Activated CD4-positive, CD25-positive, alpha-beta regulatory T cell treated with anti-CD3 and anti-CD28 coated beads, Interleukin-2, amount 50 U/mL, for 16 hours (primary cell): ENCODE measurements around the gene ZNF679.
"Not testable (repeated sequence)": the region's sequence is repeated elsewhere in the genome, so short reads cannot be mapped to it uniquely, and the experiment has no call there.

Experiments used
- DNase-seq: peaks from one replicate; pipeline ENCODE4 v3.0.0-alpha.2; 2020; ENCODE audit warnings: low read depth, low spot score

Gene ZNF679

GRCh38 chr7:64228174-64228573 is at the start of gene ZNF679:
TSS of gene ZNF679 (plus strand) at chr7:64228474. CDS start at chr7:64249118, 20,644 bp downstream.
- not testable (repeated sequence) for DNase-seq

DNA sequence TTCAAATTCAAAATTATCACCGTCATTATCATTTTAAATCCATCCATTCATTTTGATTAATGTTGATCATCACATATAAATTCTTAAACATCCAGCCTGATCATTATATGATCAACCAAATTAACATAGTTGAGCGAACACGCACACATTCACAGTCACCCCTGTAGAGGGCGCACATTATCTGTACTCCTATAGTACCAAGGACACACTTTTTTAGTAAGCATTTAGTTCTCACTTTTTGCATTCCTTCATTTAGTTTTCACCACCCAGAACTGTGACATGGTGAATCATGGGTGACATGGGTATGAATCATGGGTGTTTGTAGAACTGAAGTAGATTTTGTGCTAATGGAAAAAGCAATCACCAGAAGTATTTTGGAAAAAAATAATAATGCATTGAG is 47.3 kb upstream of the ZNF679 start:
- DNase-seq: no peak

DNA sequence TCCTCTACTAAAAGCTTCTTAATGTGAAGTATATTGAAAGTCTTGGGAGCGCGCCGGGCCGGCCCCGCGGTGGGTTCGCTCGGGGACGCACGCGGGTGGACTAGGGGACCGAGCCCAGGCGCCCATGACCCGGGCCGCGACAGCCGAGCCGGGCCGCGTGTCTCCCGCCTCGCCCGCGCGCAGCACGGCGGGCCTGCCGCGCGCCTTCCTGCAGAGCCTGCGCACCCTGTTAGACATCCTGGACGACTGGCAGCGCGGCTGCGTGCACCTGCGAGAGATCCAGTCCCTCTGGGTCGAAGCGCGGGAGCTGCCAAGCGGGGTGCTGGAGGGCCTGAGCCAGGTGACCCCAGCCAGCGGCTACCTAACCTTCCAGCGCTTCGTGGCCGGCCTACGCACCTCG is 46.7 kb upstream of the ZNF679 start:
- DNase-seq: no peak

GRCh38 chr7:64182036-64182790 is 46.1 kb upstream of the ZNF679 start:
- DNase-seq: no peak

DNA sequence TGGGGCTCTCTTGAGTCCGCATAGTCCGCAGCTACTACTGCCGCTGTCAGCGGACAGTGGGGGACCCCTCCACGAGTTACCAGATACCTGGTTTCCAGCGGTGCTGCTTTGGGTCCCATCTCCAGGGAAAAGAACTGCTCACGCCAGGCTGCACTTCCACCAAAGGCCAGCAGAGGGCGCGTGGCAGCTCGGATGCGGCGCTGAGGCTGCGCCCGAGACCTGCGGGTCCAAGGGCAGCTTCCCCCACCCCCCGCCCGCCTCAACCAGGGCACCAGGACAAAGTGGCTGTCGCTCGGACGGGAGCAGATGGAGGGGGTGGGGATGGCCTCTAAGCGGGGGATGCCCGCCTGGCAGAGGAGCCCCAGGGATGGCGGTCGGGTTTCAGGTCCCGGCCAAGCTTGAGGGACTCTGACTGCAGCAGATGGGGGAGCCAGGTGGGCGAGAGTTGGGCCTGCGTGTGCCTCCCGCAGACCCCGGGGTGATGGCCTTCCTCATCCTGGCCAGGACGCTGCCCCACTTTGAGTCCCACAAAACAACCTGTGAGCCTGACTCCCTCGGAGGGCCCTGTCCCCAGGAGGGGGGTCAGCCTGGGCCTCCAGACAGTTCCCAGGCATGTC is 45.0 kb upstream of the ZNF679 start:
- no peak for DNase-seq

GRCh38 chr7:64183827-64184372 is 44.4 kb upstream of the ZNF679 start:
- DNase-seq: no peak

DNA sequence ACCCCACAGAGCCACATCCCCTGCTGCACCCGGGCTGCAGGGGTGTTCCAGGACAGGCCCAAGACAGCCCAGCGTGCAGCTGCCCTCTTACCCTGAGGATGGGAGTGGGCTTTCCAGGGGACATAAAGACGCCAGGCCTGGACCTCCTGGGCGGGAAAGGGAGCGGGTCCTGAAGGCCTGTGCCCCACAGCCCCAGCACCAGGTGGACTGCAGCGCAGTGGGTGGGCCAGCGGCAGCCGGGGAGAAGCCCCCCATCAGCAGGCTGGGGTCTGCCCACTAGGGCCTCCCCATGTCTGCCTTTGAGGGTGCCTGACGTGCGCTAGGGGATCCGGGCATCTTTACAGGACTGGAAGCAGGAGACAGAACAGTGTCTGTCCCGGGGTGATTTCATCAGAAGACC is 43.9 kb upstream of the ZNF679 start:
- DNase-seq: no peak

DNA sequence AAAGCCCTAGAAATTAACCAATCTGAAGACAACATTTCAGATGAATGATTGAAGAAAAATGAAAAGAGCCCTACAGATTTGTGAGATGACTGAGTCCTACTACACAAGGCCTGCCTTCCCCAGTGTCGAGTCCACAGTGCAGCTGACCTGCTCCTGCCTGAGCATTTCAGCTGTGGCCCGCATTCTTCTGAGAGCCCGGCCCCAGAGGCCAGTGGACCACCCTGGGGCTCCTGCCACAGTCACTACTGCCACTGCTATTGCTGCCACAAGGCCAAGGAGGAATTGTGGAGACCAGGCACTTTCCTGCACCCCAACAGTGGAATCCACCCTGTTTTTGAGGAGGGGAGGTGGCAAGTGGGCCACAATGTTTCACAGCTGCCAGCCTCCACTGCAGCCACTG is 40.9 kb upstream of the ZNF679 start:
- DNase-seq: no peak

DNA sequence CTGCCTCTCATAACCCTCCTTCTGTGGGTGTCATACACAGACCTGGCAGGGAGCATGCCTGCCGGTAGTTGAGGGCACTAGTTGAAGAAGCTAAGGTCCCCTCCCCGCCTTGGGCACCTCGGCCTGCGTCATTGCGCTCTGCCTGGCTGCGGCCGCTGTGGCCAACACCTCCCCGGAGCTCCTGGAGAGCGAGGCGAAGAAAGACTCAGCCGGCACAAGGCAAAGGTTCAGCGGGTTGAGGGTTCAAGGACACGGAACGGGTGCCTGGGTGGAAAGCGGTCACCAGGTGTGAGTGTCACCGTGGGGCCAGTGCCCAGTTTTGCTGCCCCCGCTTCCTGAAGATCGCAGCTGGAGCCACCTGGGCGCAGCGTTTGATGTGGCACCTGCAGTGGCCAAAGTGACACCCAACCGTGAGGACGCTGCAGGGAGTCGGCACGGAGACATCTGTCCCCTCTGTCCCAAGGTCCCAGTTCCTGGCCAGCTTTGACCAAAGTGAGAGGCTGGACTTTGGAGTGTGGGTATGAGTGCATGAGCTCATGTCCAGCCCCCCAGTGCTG is 36.0 kb upstream of the ZNF679 start:
- no peak for DNase-seq

GRCh38 chr7:64192775-64193174 is 35.5 kb upstream of the ZNF679 start:
- DNase-seq: no peak

DNA sequence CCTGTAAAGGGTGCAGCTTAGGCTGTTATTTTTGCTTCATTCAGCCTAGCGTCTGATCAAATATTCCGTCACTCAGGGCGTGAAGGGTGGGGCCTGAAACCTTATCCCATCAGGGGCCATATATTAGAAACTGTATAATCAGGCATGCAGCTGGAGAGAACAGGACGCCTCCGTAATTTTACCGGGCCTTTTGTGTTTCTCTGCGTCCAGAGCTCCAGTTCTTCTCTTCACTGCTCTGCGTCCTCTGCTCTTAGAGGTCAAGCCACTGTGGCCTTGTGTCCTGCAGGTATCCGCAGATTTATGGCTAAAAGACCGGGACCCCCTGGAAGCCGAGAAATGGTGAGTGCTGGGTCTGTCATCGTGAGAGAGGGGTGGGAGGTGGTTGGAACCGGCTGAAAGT is 21.4 kb upstream of the ZNF679 start, which contains the start of gene ZNF735:
TSS of gene ZNF735 (plus strand) at position 301 of the 400 bp plus-strand sequence. CDS start at position 301, 0 bp downstream.
- DNase-seq: no peak

DNA sequence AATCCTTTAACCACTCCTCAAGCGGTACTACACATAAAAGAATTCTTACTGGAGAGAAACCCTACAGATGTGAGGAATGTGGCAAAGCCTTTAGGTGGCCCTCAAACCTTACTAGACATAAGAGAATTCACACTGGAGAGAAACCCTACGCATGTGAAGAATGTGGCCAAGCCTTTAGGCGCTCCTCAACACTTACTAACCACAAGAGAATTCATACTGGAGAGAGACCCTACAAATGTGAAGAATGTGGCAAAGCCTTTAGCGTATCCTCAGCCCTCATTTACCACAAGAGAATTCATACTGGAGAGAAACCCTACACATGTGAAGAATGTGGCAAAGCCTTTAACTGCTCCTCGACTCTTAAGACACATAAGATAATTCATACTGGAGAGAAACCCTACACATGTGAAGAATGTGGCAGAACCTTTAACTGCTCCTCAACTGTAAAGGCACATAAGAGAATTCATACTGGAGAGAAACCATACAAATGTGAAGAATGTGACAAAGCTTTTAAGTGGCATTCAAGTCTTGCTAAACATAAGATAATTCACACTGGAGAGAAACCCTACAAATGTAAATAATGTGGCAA is 8.5 kb upstream of the ZNF679 start:
- DNase-seq: not testable (repeated sequence)

DNA sequence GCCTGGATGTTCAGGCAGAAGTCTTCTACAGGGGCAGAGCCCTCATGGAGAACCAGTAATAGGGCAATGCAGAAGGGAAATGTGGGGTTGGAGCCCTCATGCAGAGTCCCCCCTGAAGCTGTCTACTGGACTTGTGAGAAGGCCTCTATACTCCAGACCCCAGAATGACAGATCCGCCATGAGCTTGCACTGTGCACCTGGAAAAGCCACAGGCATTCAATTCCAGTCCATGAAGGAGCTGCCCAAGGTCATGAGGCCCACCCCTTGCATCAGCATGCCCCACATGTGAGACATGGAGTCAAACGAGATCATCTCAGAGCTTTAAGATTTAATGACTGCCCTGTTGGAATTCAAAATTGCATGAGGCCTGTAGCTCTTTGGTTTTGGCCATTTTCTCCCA is 4.9 kb upstream of the ZNF679 start:
- no peak for DNase-seq

GRCh38 chr7:64266341-64266919 is 38.2 kb downstream of the ZNF679 start:
- DNase-seq: no peak

DNA sequence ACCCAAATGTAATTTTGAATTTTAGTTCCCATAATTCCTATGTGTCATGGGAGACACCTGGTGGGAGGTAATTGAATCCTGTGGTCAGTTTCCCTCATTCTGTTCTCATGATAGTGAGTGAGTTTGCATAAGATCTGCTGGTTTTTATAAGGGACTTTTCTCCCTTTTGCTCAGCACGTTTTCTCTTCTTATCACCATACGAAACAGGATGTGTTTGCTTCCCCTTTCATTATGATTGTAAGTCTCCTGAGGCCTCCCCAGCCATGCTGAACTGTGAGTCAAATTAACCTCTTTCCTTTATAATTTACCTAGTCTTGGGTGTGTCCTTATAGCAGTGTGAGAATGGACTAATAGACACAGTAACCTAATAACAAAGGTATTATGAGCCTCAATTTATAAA is 49.4 kb downstream of the ZNF679 start:
- DNase-seq: no peak

DNA sequence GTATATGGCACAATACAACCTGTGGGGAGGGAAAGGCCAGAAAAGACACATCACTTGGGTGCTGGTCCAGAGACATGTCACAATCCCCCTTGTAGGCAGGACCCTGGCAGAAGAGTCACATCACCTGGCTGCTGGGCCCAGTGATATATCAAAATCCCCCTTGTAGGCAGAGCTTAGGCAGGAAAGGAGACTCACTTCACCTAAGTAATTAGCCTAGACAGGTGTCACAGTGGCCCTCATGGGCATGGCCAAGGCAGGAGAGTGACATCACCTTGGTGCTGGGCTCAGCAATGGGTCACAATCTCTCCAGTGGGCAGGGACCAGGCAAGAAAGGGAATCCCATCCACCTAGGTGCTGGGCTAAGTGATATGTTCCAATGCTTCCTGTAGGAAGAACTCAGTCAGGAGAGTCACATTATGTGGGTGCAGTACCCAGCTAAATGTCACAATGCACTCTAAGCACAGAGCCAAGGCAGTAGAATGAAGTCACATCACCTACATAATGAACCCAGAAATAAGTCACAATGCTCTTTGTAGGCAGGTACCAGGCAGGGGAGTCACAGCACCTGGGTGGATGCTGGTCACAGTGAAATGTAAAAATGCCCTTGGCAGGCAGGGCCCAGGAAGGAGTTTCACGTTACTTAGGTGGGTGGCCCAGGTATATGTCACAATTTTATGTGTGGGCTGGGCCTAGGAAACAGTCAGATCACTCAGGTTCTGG is 66.6 kb downstream of the ZNF679 start:
- DNase-seq: no peak

DNA sequence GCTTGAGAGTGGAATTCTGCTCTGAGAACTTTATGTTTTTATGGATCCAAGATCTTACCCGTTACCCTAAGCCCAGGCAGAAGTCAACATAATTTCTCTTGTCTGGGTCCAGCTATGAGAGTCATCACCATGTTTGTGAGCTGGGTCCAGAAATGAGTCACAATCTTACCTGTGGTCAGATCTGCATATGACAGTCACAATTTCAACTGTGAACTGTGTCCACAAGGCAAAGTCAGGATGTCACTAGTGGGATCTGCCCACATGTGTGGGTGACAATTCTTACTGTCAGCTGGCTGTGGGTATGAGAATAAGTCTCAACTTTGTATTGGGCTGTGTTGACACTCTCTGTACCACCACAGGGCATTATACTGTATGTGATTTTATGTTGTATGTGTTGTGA is 69.1 kb downstream of the ZNF679 start:
- not testable (repeated sequence) for DNase-seq

- DNase-seq: no peak
Measured at GRCh38 chr7:64300641-64301405, 72.5 kb downstream of the ZNF679 start.

- peak; percentile 91 for DNase-seq
Measured at GRCh38 chr7:64307254-64308015, 79.2 kb downstream of the ZNF679 start.

- no peak for DNase-seq
Measured at GRCh38 chr7:64308016-64308270, 79.7 kb downstream of the ZNF679 start.
